HPDE6-E6E7 (cell line): Measurements from ENCODE around the gene RNF150.
"Not testable (repeated sequence)": the region's sequence is repeated elsewhere in the genome, so short reads cannot be mapped to it uniquely, and the experiment has no call there.

Experiments
- DNase-seq: peaks from one replicate; pipeline ENCODE4 v3.0.0; 2011; ENCODE audit warnings: missing footprints; ENCODE audit errors: extremely low spot score

Gene RNF150

GRCh38 chr4:140826701-140827027, 306.6 kb downstream of the RNF150 start:
- no peak for DNase-seq

DNA sequence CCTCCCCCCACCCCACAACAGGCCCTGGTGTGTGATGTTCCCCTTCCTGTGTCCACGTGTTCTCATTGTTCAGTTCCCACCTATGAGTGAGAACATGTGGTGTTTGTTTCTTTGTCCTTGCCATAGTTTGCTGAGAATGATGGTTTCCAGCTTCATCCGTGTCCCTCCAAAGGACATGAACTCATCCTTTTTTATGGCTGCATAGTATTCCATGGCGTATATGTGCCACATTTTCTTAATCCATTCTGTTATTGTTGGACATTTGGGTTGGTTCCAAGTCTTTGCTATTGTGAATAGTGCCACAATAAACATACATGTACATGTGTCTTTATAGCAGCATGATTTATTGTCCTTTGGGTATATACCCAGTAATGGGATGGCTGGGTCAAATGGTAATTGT, 312.7 kb downstream of the RNF150 start:
- DNase-seq = not testable (repeated sequence)

DNA sequence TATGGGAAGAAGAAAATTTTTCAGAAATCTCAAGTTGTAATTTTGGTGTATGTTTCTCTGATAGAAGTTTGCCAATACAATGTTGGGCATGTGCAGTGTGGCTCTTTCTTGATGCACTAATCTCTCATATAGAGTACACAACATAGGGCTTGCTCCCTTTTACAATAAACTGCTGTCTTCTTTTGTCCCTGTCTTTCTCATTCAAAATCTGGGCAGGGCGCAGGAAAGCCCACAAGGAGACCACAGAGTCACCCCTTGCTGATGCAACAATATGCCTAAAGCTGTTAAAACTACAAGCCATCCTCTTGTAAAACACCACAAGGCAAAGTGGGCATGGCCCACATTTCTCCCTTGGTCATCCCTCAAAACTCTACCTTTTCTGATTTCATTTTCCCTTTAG, 313.7 kb downstream of the RNF150 start:
- no peak for DNase-seq

GRCh38 chr4:140818433-140818832, 314.8 kb downstream of the RNF150 start:
- DNase-seq = no peak

- DNase-seq = no peak
Measured at GRCh38 chr4:140816806-140817510, 316.3 kb downstream of the RNF150 start.

DNA sequence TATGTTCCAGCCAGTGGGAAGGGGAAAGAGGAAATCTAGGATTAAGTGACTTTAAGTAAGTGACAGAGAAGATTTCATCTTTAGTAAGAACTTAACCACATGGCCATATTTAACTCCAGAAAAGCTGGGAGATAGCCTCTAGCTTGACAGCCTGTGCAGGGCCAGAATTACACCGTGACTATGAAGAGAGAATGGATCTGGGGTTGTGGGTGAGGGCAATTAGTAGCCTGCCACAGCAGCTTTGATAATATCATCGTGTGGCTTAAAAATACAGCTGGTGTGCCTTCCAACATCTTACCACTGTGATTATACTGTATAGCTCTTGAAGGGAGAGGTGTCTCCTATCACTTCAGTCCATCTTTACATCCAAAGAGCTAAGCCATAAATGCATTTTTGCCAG, 319.5 kb downstream of the RNF150 start:
- no peak for DNase-seq

- no peak for DNase-seq
Measured at GRCh38 chr4:140812916-140813315, 320.4 kb downstream of the RNF150 start.

- no peak for DNase-seq
Measured at GRCh38 chr4:140811429-140811828, 321.8 kb downstream of the RNF150 start.

- not testable (repeated sequence) for DNase-seq
Measured at GRCh38 chr4:140810591-140811169, 322.6 kb downstream of the RNF150 start.
